ENCODE results near the gene KLRC2.
"Not testable (repeated sequence)": the region's sequence is repeated elsewhere in the genome, so short reads cannot be mapped to it uniquely, and the experiment has no call there.

The KLRC2 gene

GRCh38 chr12:10435816-10436215 is at the start of gene KLRC2:
Gene KLRC2 (minus strand): TSS chr12:10436010. CDS start chr12:10435986, 24 bp downstream.
- FAIRE-seq; DNase-seq (ENCODE audit: extremely low spot score, insufficient read length, low read depth): not testable (repeated sequence)

GRCh38 chr12:10481901-10482300 is 46.1 kb upstream of the KLRC2 start:
- not testable (repeated sequence) for FAIRE-seq; DNase-seq (ENCODE audit: extremely low spot score, insufficient read length, low read depth)

GRCh38 chr12:10472808-10473207 is 37.0 kb upstream of the KLRC2 start:
- DNase-seq (ENCODE audit: extremely low spot score, insufficient read length, low read depth); FAIRE-seq: not testable (repeated sequence)

GRCh38 chr12:10469701-10470100 is 33.9 kb upstream of the KLRC2 start:
- DNase-seq (ENCODE audit: extremely low spot score, insufficient read length, low read depth) (no peak), FAIRE-seq (no peak)

- FAIRE-seq (no peak), DNase-seq (ENCODE audit: extremely low spot score, insufficient read length, low read depth) (no peak)
These were observed 30.5 kb upstream of the KLRC2 start for GRCh38 chr12:10466311-10466710.

GRCh38 chr12:10457760-10458159 is 21.9 kb upstream of the KLRC2 start:
- no peak for DNase-seq (ENCODE audit: extremely low spot score, insufficient read length, low read depth)
- FAIRE-seq: no peak

- DNase-seq (ENCODE audit: extremely low spot score, insufficient read length, low read depth) (no peak), FAIRE-seq (no peak)
These were observed 21.0 kb upstream of the KLRC2 start for GRCh38 chr12:10456856-10457255.

- FAIRE-seq (no peak), DNase-seq (ENCODE audit: extremely low spot score, insufficient read length, low read depth) (no peak)
These were observed 20.0 kb upstream of the KLRC2 start for GRCh38 chr12:10455766-10456165.

- FAIRE-seq (no peak), DNase-seq (ENCODE audit: extremely low spot score, insufficient read length, low read depth) (no peak)
These were observed 18.7 kb upstream of the KLRC2 start for GRCh38 chr12:10454531-10454930.

- no peak for FAIRE-seq
- DNase-seq (ENCODE audit: extremely low spot score, insufficient read length, low read depth): no peak
These were observed 17.3 kb upstream of the KLRC2 start, which contains the start of gene KLRC1 for GRCh38 chr12:10453156-10453555. Gene KLRC1 (minus strand): TSS chr12:10453377. CDS start chr12:10451156, 2,221 bp downstream.

GRCh38 chr12:10448236-10448635 is 12.4 kb upstream of the KLRC2 start:
- FAIRE-seq: no peak

GRCh38 chr12:10446052-10446451 is 10.2 kb upstream of the KLRC2 start:
- FAIRE-seq: peak; percentile 47
- DNase-seq (ENCODE audit: extremely low spot score, insufficient read length, low read depth): not testable (repeated sequence)

More at GRCh38 chr12:10448236-10448635, 12.4 kb upstream of the KLRC2 start:
- DNase-seq (ENCODE audit: extremely low spot score, insufficient read length, low read depth): no peak

- not testable (repeated sequence) for FAIRE-seq; DNase-seq (ENCODE audit: extremely low spot score, insufficient read length, low read depth)
These were observed 5.3 kb upstream of the KLRC2 start for GRCh38 chr12:10441144-10441543.

- not testable (repeated sequence) for DNase-seq (ENCODE audit: extremely low spot score, insufficient read length, low read depth)
- FAIRE-seq: peak; percentile 63
These were observed 3.9 kb upstream of the KLRC2 start for GRCh38 chr12:10439608-10440274.

GRCh38 chr12:10437601-10438000 is 1.8 kb upstream of the KLRC2 start:
- DNase-seq (ENCODE audit: extremely low spot score, insufficient read length, low read depth); FAIRE-seq: not testable (repeated sequence)

- FAIRE-seq: peak; percentile 21
- DNase-seq (ENCODE audit: extremely low spot score, insufficient read length, low read depth): not testable (repeated sequence)
These were observed 5.2 kb downstream of the KLRC2 start for GRCh38 chr12:10430623-10431022.

- FAIRE-seq; DNase-seq (ENCODE audit: extremely low spot score, insufficient read length, low read depth): not testable (repeated sequence)
These were observed 9.9 kb downstream of the KLRC2 start for GRCh38 chr12:10425938-10426337.

- not testable (repeated sequence) for DNase-seq (ENCODE audit: extremely low spot score, insufficient read length, low read depth); FAIRE-seq
These were observed 11.4 kb downstream of the KLRC2 start for GRCh38 chr12:10424260-10424899.

GRCh38 chr12:10422159-10422558 is 13.7 kb downstream of the KLRC2 start:
- peak; percentile 80 for FAIRE-seq
- not testable (repeated sequence) for DNase-seq (ENCODE audit: extremely low spot score, insufficient read length, low read depth)

- FAIRE-seq; DNase-seq (ENCODE audit: extremely low spot score, insufficient read length, low read depth): not testable (repeated sequence)
These were observed 15.5 kb downstream of the KLRC2 start, which contains the start of gene KLRC3 for GRCh38 chr12:10420334-10420733. Gene KLRC3 (minus strand): TSS chr12:10420595. CDS start chr12:10420550, 45 bp downstream.

- no peak for FAIRE-seq
- DNase-seq (ENCODE audit: extremely low spot score, insufficient read length, low read depth): no peak
These were observed 26.4 kb downstream of the KLRC2 start, which contains the start of gene KLRC4 for GRCh38 chr12:10409392-10409791. Gene KLRC4 (minus strand): TSS chr12:10409757. CDS start chr12:10409575, 182 bp downstream.
